NCI-H460 (cell line): ENCODE results near the gene STX11. TPM values are rescaled to one million over a fixed set of nuclear protein-coding genes. Genes with fewer than 3 reads are reported as not detected.

ENCODE experiments used
- DNase-seq: peaks from one replicate; pipeline ENCODE4 v3.0.0-alpha.2; 2016; ENCODE audit warnings: low read depth; ENCODE audit errors: extremely low read depth
- total RNA-seq: library from RNA; depleted of rRNA; stranded (reverse); fragments of >200 nt; shearing (Covaris generic); gene quantifications from 2 replicates; pipeline ENCODE4 v1.2.3, GENCODE V29; 2014

STX11 gene
- total RNA-seq, 1 experiment from 2014 or later, result 9.0 TPM

- no peak for DNase-seq
Observed at GRCh38 chr6:144211160-144211559, 60.8 kb downstream of the STX11 start.

- no peak for DNase-seq
Observed at GRCh38 chr6:144213315-144213714, 63.0 kb downstream of the STX11 start.

GRCh38 chr6:144214029-144214428 is 63.7 kb downstream of the STX11 start:
- DNase-seq, result no peak

GRCh38 chr6:144214622-144215401 is 64.5 kb downstream of the STX11 start:
- DNase-seq, result no peak

GRCh38 chr6:144215402-144215931 is 65.2 kb downstream of the STX11 start:
- peak; percentile 3 for DNase-seq

GRCh38 chr6:144215932-144216667 is 65.8 kb downstream of the STX11 start:
- peak; percentile 86 for DNase-seq

GRCh38 chr6:144216668-144217218 is 66.4 kb downstream of the STX11 start:
- DNase-seq, result no peak

GRCh38 chr6:144217264-144217663 is 66.9 kb downstream of the STX11 start:
- DNase-seq, result no peak

- no peak for DNase-seq
Observed at GRCh38 chr6:144217797-144218196, 67.5 kb downstream of the STX11 start.

- peak; percentile 36 for DNase-seq
Observed at GRCh38 chr6:144219056-144219685, 68.9 kb downstream of the STX11 start.

- DNase-seq, result no peak
Observed at GRCh38 chr6:144220031-144220790, 69.9 kb downstream of the STX11 start.

GRCh38 chr6:144223686-144224085 is 73.4 kb downstream of the STX11 start:
- DNase-seq, result no peak

- DNase-seq, result no peak
Observed at GRCh38 chr6:144231721-144232120, 81.4 kb downstream of the STX11 start.

- DNase-seq, result no peak
Observed at GRCh38 chr6:144232176-144232831, 82.0 kb downstream of the STX11 start.

GRCh38 chr6:144232832-144233230 is 82.5 kb downstream of the STX11 start:
- no peak for DNase-seq

- no peak for DNase-seq
Observed at GRCh38 chr6:144234399-144234798, 84.1 kb downstream of the STX11 start.

- DNase-seq, result no peak
Observed at GRCh38 chr6:144234935-144235334, 84.6 kb downstream of the STX11 start.
